ENCODE results near the gene PML.

Gene PML

GRCh38 chr15:73994413-73994883 is at the start of gene PML:
PML (plus strand) TSS chr15:73994716; CDS start chr15:73994813, 97 bp downstream.
- H3K4me2 ChIP-seq (ENCODE audit: low read depth, low read length): peak within 1 kb of the TSS; percentile 86
- H3K27ac ChIP-seq (ENCODE audit: low read length): peak within 1 kb of the TSS; percentile 54
- no peak for TF ChIP-seq EZH2 (optimal IDR thresholded peaks at IDR 0.05; ENCODE audit: low read depth, low read length)
- no peak for TF ChIP-seq CTCF (IDR thresholded peaks at IDR 0.05; ENCODE audit: low read length)
- TF ChIP-seq EZH2phosphoT487 (IDR thresholded peaks at IDR 0.05; ENCODE audit: low read length): no peak
- peaks cover 17% of the 10 kb centered on the region for H3F3A ChIP-seq (ENCODE audit: insufficient read depth, low read length)
- peak within 1 kb of the TSS; percentile 87 for H3K4me3 ChIP-seq (ENCODE audit: low read length)
- H3K9ac ChIP-seq (ENCODE audit: low read length): peak within 1 kb of the TSS; percentile 71
- peaks cover 4% of the 10 kb centered on the region; the same call in 1 of the 2 replicates for H3K36me3 ChIP-seq (replicated peaks; ENCODE audit: insufficient read depth, low read length)
- peak within 1 kb of the TSS; percentile 68 for H2AFZ ChIP-seq (ENCODE audit: low read length)
- DNase-seq: peak; percentile 97
- 0 out of 2 replicates have a peak, but pooled peaks cover 8% of the 10 kb centered on the region for H3K4me1 ChIP-seq (ENCODE audit: low read length)
- no peaks in the 10 kb centered on the region for H3K9me3 ChIP-seq (replicated peaks; ENCODE audit: insufficient read depth, low read length)
- no peaks in the 10 kb centered on the region for H3K9me2 ChIP-seq (replicated peaks; ENCODE audit: insufficient read depth, low read length)
- no peaks in the 10 kb centered on the region for H4K20me1 ChIP-seq (ENCODE audit: insufficient read depth, low read length)
- H3K27me3 ChIP-seq (replicated peaks; ENCODE audit: insufficient read depth, low read length): no peaks in the 10 kb centered on the region
- peaks cover 54% of the 10 kb centered on the region for H3K79me2 ChIP-seq (ENCODE audit: low read length)

- Histone ChIP-seq H3K79me2 (ENCODE audit: low read length) (no peaks in the 10 kb centered on the region), H3K4me3 (ENCODE audit: low read length) (no peak overlapping the region), H3K4me1 (ENCODE audit: low read length) (peaks cover 10% of the 10 kb centered on the region), H3K27me3 (replicated peaks; ENCODE audit: insufficient read depth, low read length) (0 out of 2 replicates have a peak, but pooled peaks cover 4% of the 10 kb centered on the region), H2AFZ (ENCODE audit: low read length) (no peak overlapping the region), H4K20me1 (ENCODE audit: insufficient read depth, low read length) (no peaks in the 10 kb centered on the region), H3K9ac (ENCODE audit: low read length) (no peak overlapping the region), H3K4me2 (ENCODE audit: low read depth, low read length) (no peak overlapping the region), H3K36me3 (replicated peaks; ENCODE audit: insufficient read depth, low read length) (no peaks in the 10 kb centered on the region), H3K9me2 (replicated peaks; ENCODE audit: insufficient read depth, low read length) (no peaks in the 10 kb centered on the region), H3F3A (ENCODE audit: insufficient read depth, low read length) (no peaks in the 10 kb centered on the region), H3K27ac (ENCODE audit: low read length) (no peak overlapping the region), H3K9me3 (replicated peaks; ENCODE audit: insufficient read depth, low read length) (no peaks in the 10 kb centered on the region)
- DNase-seq: no peak
- no peak for TF ChIP-seq CTCF (IDR thresholded peaks at IDR 0.05; ENCODE audit: low read length)
- TF ChIP-seq EZH2 (optimal IDR thresholded peaks at IDR 0.05; ENCODE audit: low read depth, low read length): no peak
- TF ChIP-seq EZH2phosphoT487 (IDR thresholded peaks at IDR 0.05; ENCODE audit: low read length): no peak
These were observed 49.4 kb upstream of the PML start for GRCh38 chr15:73945130-73945508.

- Histone ChIP-seq H3K4me2 (ENCODE audit: low read depth, low read length) (no peak overlapping the region), H3K9me3 (replicated peaks; ENCODE audit: insufficient read depth, low read length) (no peaks in the 10 kb centered on the region), H2AFZ (ENCODE audit: low read length) (no peak overlapping the region), H3K27me3 (replicated peaks; ENCODE audit: insufficient read depth, low read length) (0 out of 2 replicates have a peak, but pooled peaks cover 4% of the 10 kb centered on the region), H3K9me2 (replicated peaks; ENCODE audit: insufficient read depth, low read length) (no peaks in the 10 kb centered on the region), H3K27ac (ENCODE audit: low read length) (no peak overlapping the region), H3K4me3 (ENCODE audit: low read length) (no peak overlapping the region), H3F3A (ENCODE audit: insufficient read depth, low read length) (no peaks in the 10 kb centered on the region), H3K9ac (ENCODE audit: low read length) (no peak overlapping the region), H3K36me3 (replicated peaks; ENCODE audit: insufficient read depth, low read length) (no peaks in the 10 kb centered on the region), H3K4me1 (ENCODE audit: low read length) (peaks cover 10% of the 10 kb centered on the region), H4K20me1 (ENCODE audit: insufficient read depth, low read length) (no peaks in the 10 kb centered on the region), H3K79me2 (ENCODE audit: low read length) (no peaks in the 10 kb centered on the region)
- TF ChIP-seq CTCF (IDR thresholded peaks at IDR 0.05; ENCODE audit: low read length): no peak
- no peak for TF ChIP-seq EZH2 (optimal IDR thresholded peaks at IDR 0.05; ENCODE audit: low read depth, low read length)
- no peak for TF ChIP-seq EZH2phosphoT487 (IDR thresholded peaks at IDR 0.05; ENCODE audit: low read length)
- no peak for DNase-seq
These were observed 48.3 kb upstream of the PML start for GRCh38 chr15:73946046-73946721.
